Measurements from ENCODE around the gene DMD. TPM values are rescaled to one million over a fixed set of nuclear protein-coding genes. Genes with fewer than 3 reads are reported as not detected.

The DMD gene
- total RNA-seq, 1 donor from 2014 or later: 143 TPM

DNA sequence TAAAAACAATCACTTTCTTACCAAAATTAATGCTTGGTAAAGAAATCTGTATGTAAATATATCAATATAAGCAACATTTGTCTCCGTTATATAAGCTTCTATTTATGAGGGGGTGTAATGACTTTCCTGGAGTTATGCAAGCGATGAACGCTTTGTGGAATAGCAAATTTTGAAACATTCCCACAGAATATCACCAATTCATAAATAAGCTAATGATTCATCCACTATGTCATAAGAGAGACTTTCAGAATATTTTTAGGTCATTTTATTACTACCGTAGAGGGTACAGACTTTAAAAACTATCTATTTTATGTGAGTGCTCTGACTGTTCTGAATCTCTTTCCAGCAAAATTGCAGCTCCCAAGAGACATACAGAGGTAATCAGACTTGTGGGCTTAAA is 1960.0 kb downstream of the DMD start:
- DNase-seq: no peak
- no peak overlapping the region for H3K27ac ChIP-seq (replicated peaks)
- intact Hi-C loops (cut with micrococcal nuclease): no loop called here
- TF ChIP-seq CTCF (IDR thresholded peaks at IDR 0.05; ENCODE audit: borderline replicate concordance): no peak
- H3K4me3 ChIP-seq: no peak overlapping the region
- H3K9me3 ChIP-seq (replicated peaks): no peaks in the 10 kb centered on the region
- no peaks in the 10 kb centered on the region for H3K4me1 ChIP-seq
- no peaks in the 10 kb centered on the region for H3K27me3 ChIP-seq (ENCODE audit: low read depth)
- H3K36me3 ChIP-seq: no peaks in the 10 kb centered on the region

DNA sequence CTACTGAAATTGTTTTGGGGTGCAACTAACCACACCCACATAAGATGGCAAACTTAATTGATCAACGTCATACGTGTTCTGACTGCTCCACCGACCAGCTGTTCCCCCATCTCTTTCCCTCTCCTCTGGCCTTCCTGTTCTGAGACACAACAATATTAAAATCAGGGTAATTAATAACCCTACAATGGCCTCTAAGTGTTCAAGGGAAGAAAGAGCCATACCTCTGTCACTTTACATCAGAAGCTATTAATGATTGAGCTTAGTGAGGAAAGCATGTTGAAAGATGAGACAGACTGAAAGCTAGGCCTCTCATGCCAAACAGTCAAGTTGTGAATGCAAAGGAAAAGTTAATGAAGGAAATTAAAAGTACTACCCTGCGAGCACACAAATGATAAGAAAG is 1965.6 kb downstream of the DMD start:
- no peaks in the 10 kb centered on the region for H3K9me3 ChIP-seq (replicated peaks)
- H3K4me3 ChIP-seq: no peak overlapping the region
- H3K4me1 ChIP-seq: no peaks in the 10 kb centered on the region
- H3K27ac ChIP-seq (replicated peaks): no peak overlapping the region
- TF ChIP-seq CTCF (IDR thresholded peaks at IDR 0.05; ENCODE audit: borderline replicate concordance): no peak
- H3K27me3 ChIP-seq (ENCODE audit: low read depth): no peaks in the 10 kb centered on the region
- no peaks in the 10 kb centered on the region for H3K36me3 ChIP-seq
- intact Hi-C loops (cut with micrococcal nuclease): no loop called here
- DNase-seq: no peak

DNA sequence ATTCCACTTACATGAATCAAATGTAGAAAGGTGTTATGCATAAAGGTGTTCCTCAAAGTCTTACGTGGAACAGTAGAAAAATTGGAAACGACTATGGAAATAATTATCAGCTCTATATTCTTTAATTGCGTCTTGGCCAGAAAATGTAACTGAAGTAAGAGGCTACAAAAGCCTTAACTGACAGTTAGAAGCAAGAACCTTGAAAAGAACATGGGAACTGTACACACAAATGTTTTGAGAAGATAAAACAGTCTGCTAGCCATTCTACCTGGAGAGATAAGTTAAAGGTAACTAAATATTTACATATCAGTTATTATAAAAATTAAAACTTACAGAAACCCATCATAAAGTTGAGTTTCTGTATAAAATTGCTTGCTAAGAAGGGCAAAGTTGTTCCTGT is 1967.5 kb downstream of the DMD start:
- DNase-seq: no peak
- no peak overlapping the region for H3K4me3 ChIP-seq
- no peaks in the 10 kb centered on the region for H3K27me3 ChIP-seq (ENCODE audit: low read depth)
- H3K27ac ChIP-seq (replicated peaks): no peak overlapping the region
- H3K9me3 ChIP-seq (replicated peaks): no peaks in the 10 kb centered on the region
- H3K4me1 ChIP-seq: peaks cover 2% of the 10 kb centered on the region
- H3K36me3 ChIP-seq: no peaks in the 10 kb centered on the region
- TF ChIP-seq CTCF (IDR thresholded peaks at IDR 0.05; ENCODE audit: borderline replicate concordance): no peak
- intact Hi-C loops (cut with micrococcal nuclease): no loop called here

GRCh38 chrX:31240982-31241381 is 1970.4 kb downstream of the DMD start:
- TF ChIP-seq CTCF (IDR thresholded peaks at IDR 0.05; ENCODE audit: borderline replicate concordance): no peak
- no peak for DNase-seq
- Histone ChIP-seq H3K27ac (replicated peaks) (no peak overlapping the region), H3K4me3 (no peak overlapping the region), H3K9me3 (replicated peaks) (no peaks in the 10 kb centered on the region), H3K27me3 (ENCODE audit: low read depth) (no peaks in the 10 kb centered on the region), H3K4me1 (peaks cover 7% of the 10 kb centered on the region), H3K36me3 (no peaks in the 10 kb centered on the region)
- intact Hi-C loops (cut with micrococcal nuclease): no loop called here

GRCh38 chrX:31237189-31237588 is 1974.2 kb downstream of the DMD start:
- peaks cover 7% of the 10 kb centered on the region for H3K4me1 ChIP-seq
- no peak overlapping the region for H3K27ac ChIP-seq (replicated peaks)
- no peaks in the 10 kb centered on the region for H3K9me3 ChIP-seq (replicated peaks)
- no peaks in the 10 kb centered on the region for H3K27me3 ChIP-seq (ENCODE audit: low read depth)
- H3K36me3 ChIP-seq: no peaks in the 10 kb centered on the region
- intact Hi-C loops (cut with micrococcal nuclease): no loop called here
- DNase-seq: no peak
- no peak for TF ChIP-seq CTCF (IDR thresholded peaks at IDR 0.05; ENCODE audit: borderline replicate concordance)
- no peak overlapping the region for H3K4me3 ChIP-seq

GRCh38 chrX:31236231-31236630 is 1975.1 kb downstream of the DMD start:
- intact Hi-C loops (cut with micrococcal nuclease): no loop called here
- Histone ChIP-seq H3K36me3 (no peaks in the 10 kb centered on the region), H3K27me3 (ENCODE audit: low read depth) (no peaks in the 10 kb centered on the region), H3K4me1 (peaks cover 7% of the 10 kb centered on the region), H3K9me3 (replicated peaks) (no peaks in the 10 kb centered on the region), H3K27ac (replicated peaks) (no peak overlapping the region), H3K4me3 (no peak overlapping the region)
- DNase-seq: no peak
- TF ChIP-seq CTCF (IDR thresholded peaks at IDR 0.05; ENCODE audit: borderline replicate concordance): no peak
